Activated naive CD4-positive, alpha-beta T cell treated with anti-CD3 and anti-CD28 coated beads, Interleukin-2, amount 50 U/mL, for 24 hours (primary cell): ENCODE results near the gene GULP1.
"Not testable (repeated sequence)": the region's sequence is repeated elsewhere in the genome, so short reads cannot be mapped to it uniquely, and the experiment has no call there.

Experiments used
- H3K27ac Mint-ChIP-seq: one replicate; pipeline ENCODE4 v1.8.0; 2021; ENCODE audit warnings: mild to moderate bottlenecking, mixed read lengths
- H3K27me3 Mint-ChIP-seq: one replicate; pipeline ENCODE4 v1.8.0; 2021; ENCODE audit warnings: mixed read lengths
- H3K36me3 Mint-ChIP-seq: one replicate; pipeline ENCODE4 v1.8.0; 2021; ENCODE audit warnings: mixed read lengths
- H3K4me1 Mint-ChIP-seq: one replicate; pipeline ENCODE4 v1.8.0; 2021; ENCODE audit warnings: mixed read lengths
- H3K4me3 Mint-ChIP-seq: one replicate; pipeline ENCODE4 v1.8.0; 2021; ENCODE audit warnings: mild to moderate bottlenecking, mixed read lengths
- H3K9me3 Mint-ChIP-seq: one replicate; pipeline ENCODE4 v1.8.0; 2021; ENCODE audit warnings: mixed read lengths

The GULP1 gene

DNA sequence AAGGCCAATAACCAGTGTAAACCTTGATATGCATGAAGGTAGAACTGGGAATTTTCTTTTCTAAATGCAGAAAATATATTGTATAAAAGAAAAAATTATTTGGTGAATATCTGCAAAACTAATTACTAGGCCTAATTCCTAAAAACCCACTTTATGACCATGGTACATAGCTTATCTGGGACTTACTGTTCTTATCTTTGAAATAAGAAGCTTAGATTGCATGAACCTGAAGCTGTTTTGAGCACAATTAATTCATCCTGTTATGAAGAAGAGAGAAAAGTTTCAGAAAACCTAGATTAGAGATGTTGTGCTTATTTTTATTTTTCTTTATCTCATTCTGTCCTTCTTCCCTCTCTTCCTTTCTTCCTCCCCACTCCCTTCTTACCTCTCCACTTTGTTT, 235.0 kb downstream of the GULP1 start:
- H3K27me3 Mint-ChIP-seq: no peaks in the 10 kb centered on the region
- H3K4me3 Mint-ChIP-seq: no peak overlapping the region
- H3K4me1 Mint-ChIP-seq: no peaks in the 10 kb centered on the region
- H3K36me3 Mint-ChIP-seq: no peaks in the 10 kb centered on the region
- H3K27ac Mint-ChIP-seq: no peak overlapping the region
- no peaks in the 10 kb centered on the region for H3K9me3 Mint-ChIP-seq

DNA sequence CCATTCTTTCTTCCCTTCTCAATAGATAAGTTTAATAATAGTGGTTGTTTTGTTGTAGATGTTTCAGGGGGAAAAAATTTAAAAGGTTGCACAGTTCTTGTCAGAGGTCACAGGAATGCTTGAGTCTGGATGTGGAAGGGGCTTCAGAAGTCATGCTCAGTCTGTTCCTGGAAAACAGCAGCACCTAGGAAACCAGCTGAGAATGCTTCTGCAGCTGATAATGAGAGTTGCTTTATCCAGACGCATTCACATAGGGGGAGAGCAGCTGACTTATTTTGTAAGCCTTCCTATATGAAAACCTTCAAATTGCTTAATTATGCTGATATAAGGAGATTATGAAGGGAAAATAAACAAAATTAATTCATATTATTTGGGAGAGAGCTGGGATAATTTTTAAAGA, 235.5 kb downstream of the GULP1 start:
- Mint-ChIP-seq H3K4me3 (no peak overlapping the region), H3K9me3 (no peaks in the 10 kb centered on the region), H3K4me1 (no peaks in the 10 kb centered on the region), H3K27me3 (no peaks in the 10 kb centered on the region), H3K27ac (no peak overlapping the region), H3K36me3 (no peaks in the 10 kb centered on the region)

- Mint-ChIP-seq H3K9me3 (no peaks in the 10 kb centered on the region), H3K4me1 (no peaks in the 10 kb centered on the region), H3K27me3 (no peaks in the 10 kb centered on the region), H3K36me3 (no peaks in the 10 kb centered on the region), H3K27ac (no peak overlapping the region), H3K4me3 (no peak overlapping the region)
Observed at GRCh38 chr2:188527581-188527993, 235.9 kb downstream of the GULP1 start.

DNA sequence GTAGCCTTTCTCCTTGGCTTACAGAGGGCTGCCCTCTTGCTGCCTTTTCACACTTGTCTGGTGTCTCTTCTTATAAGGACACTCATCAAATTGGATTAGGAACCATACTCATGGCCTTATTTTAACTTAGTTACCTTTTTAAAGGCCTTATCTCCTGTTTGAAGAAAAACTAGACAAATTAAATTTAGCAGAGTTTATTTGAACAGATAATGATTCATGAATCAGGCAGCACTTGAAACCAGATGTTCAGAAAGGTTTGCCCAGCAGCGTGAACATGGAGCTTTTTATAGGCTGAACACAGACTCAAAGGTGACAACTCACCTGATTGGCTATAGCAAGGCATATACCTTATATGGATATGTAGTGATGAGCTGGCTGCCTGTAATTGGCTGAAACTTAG, 238.0 kb downstream of the GULP1 start:
- Mint-ChIP-seq H3K4me1 (no peaks in the 10 kb centered on the region), H3K27ac (no peak overlapping the region), H3K9me3 (no peaks in the 10 kb centered on the region), H3K36me3 (no peaks in the 10 kb centered on the region), H3K4me3 (no peak overlapping the region), H3K27me3 (no peaks in the 10 kb centered on the region)

DNA sequence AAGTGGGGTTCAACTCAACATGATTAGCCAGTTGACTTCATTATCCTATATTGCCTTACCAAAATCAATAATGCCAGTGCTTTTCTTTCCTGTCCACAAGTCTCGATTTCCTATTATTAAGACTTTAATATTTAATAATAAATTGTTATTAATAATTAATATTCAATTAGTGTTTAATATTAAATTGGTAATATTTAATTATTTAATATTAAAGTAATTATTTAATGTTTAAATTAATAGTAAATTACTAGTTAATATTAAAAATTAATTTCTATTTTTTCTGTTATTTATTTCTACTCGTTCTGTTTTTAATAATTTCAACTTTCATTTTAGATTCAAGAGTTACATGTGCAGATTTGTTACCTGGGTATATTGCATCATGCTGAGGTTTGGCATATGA, 243.2 kb downstream of the GULP1 start:
- H3K9me3 Mint-ChIP-seq: peaks cover 7% of the 10 kb centered on the region
- peaks cover 4% of the 10 kb centered on the region for H3K27me3 Mint-ChIP-seq
- no peaks in the 10 kb centered on the region for H3K36me3 Mint-ChIP-seq
- H3K4me1 Mint-ChIP-seq: no peaks in the 10 kb centered on the region
- H3K4me3 Mint-ChIP-seq: no peak overlapping the region
- H3K27ac Mint-ChIP-seq: no peak overlapping the region

DNA sequence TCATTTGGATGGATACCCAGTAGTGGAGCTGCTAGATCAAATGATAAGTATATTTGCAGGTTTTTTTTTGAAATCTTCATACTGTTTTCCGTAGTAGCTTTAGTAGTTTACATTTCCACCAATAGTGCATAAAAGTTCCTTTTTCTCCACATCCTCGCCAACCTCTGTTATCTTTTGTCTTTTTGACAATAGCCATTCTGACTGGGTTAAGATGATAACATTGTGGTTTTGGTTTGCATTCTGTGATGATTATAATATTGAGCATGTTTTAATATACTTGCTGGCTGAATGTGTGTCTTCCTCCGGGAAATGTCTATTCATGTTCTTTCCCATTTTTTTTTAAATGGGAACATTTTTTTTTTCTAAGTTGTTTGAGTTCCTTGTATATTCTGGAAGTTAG, 260.0 kb downstream of the GULP1 start:
- H3K4me3 Mint-ChIP-seq: no peak overlapping the region
- H3K4me1 Mint-ChIP-seq: no peaks in the 10 kb centered on the region
- no peaks in the 10 kb centered on the region for H3K36me3 Mint-ChIP-seq
- H3K27ac Mint-ChIP-seq: no peak overlapping the region
- no peaks in the 10 kb centered on the region for H3K9me3 Mint-ChIP-seq
- no peaks in the 10 kb centered on the region for H3K27me3 Mint-ChIP-seq

GRCh38 chr2:188557081-188557480, 265.4 kb downstream of the GULP1 start:
- H3K4me1 Mint-ChIP-seq: no peaks in the 10 kb centered on the region
- H3K36me3 Mint-ChIP-seq: no peaks in the 10 kb centered on the region
- H3K9me3 Mint-ChIP-seq: peaks cover 7% of the 10 kb centered on the region
- no peak overlapping the region for H3K27ac Mint-ChIP-seq
- no peak overlapping the region for H3K4me3 Mint-ChIP-seq
- no peaks in the 10 kb centered on the region for H3K27me3 Mint-ChIP-seq

DNA sequence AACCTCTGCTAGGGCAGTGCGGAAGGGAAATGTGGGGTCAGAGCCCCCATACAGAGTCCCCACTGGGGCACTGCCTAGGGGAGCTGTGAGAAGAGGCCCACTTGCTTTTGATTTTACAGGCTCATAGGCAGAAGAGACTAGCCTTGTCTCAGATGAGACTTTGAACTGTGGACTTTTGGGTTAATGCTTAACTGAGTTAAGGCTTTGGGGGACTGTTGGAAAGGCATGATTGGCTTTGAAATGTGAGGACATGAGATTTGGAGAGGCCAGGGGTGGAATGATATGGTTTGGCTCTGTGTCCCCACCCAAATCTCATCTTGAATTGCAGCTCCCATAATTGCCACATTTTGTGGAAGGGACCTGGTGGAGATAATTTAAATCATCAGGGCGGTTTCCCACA, 267.8 kb downstream of the GULP1 start:
- not testable (repeated sequence) for H3K36me3 Mint-ChIP-seq, H3K4me1 Mint-ChIP-seq, H3K4me3 Mint-ChIP-seq, H3K27me3 Mint-ChIP-seq, H3K9me3 Mint-ChIP-seq, H3K27ac Mint-ChIP-seq

DNA sequence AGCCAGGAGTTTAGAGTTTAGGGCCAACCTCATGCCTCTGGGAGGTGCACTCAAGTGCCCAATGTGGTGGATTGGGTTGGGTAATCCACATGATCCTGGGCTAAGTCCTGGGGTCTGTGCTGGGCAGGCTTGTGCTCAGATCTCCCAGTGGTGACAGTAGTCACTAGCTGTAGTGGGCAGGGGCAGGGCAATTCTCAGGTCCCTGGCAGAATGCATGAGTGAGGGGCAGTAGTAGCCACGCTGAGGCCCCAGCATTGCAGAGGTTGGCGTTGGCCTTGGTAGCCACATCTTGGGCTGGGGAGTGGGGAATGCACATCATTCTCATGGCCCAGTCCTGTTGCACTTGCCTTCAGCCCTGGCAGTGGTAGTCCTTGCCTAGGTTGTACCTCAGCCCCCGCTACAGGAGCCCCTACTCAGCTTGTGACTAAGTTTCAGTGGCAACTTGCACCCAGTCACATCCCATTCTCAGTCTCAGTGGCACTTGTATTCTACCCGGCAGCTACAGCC, 269.9 kb downstream of the GULP1 start:
- Mint-ChIP-seq H3K27ac (no peak overlapping the region), H3K4me3 (no peak overlapping the region), H3K9me3 (peaks cover 7% of the 10 kb centered on the region), H3K36me3 (no peaks in the 10 kb centered on the region), H3K4me1 (no peaks in the 10 kb centered on the region), H3K27me3 (no peaks in the 10 kb centered on the region)

- no peak overlapping the region for H3K27ac Mint-ChIP-seq
- H3K4me1 Mint-ChIP-seq: no peaks in the 10 kb centered on the region
- no peaks in the 10 kb centered on the region for H3K9me3 Mint-ChIP-seq
- H3K36me3 Mint-ChIP-seq: no peaks in the 10 kb centered on the region
- H3K27me3 Mint-ChIP-seq: no peaks in the 10 kb centered on the region
- no peak overlapping the region for H3K4me3 Mint-ChIP-seq
Observed at GRCh38 chr2:188569431-188570165, 277.9 kb downstream of the GULP1 start.

DNA sequence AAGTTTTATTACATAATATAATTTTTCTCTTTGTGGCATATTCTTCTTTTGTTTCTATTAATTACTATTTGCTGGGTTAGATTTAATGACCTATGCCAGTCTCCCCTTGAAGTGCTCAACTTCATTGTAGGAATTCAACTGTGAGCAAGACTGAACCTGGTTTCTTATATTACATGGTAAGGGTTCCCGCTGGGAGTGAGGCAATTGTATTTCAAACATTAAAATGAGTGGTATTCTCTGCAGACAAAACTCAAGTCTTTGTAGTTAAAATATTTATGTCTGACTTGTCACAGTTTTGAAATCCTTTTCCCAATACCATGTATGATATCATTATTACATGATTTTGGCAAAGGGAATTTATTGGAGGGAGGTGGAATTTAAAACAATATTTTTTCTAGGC, 278.7 kb downstream of the GULP1 start:
- Mint-ChIP-seq H3K9me3 (no peaks in the 10 kb centered on the region), H3K4me1 (no peaks in the 10 kb centered on the region), H3K27me3 (peaks cover 1% of the 10 kb centered on the region), H3K4me3 (no peak overlapping the region), H3K27ac (no peak overlapping the region), H3K36me3 (no peaks in the 10 kb centered on the region)

GRCh38 chr2:188571543-188572303, 280.0 kb downstream of the GULP1 start:
- Mint-ChIP-seq H3K4me1 (no peaks in the 10 kb centered on the region), H3K4me3 (no peak overlapping the region), H3K36me3 (no peaks in the 10 kb centered on the region), H3K27ac (no peak overlapping the region), H3K9me3 (no peaks in the 10 kb centered on the region), H3K27me3 (peaks cover 1% of the 10 kb centered on the region)

GRCh38 chr2:188572592-188572991, 280.9 kb downstream of the GULP1 start:
- Mint-ChIP-seq H3K27me3 (peaks cover 1% of the 10 kb centered on the region), H3K27ac (no peak overlapping the region), H3K4me1 (no peaks in the 10 kb centered on the region), H3K9me3 (no peaks in the 10 kb centered on the region), H3K36me3 (no peaks in the 10 kb centered on the region), H3K4me3 (no peak overlapping the region)

DNA sequence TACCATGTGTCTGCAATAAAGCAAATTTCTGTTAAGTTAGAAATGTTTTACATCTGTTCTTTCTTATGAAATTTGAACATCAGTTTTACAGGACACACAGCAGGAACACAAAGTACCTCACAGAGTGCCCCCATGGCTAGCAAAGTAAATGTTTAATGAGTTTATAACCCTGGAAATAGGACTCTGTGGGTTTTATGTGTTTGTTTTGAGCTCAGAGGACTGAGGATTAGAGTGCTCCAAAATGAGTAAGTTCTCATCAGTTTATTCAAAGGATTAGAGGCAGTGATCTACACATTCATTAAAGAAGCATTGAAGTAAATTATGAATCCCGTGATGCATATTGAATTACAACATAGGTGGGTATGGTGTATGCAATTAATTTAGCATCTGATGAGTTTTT, 281.8 kb downstream of the GULP1 start:
- Mint-ChIP-seq H3K9me3 (no peaks in the 10 kb centered on the region), H3K27ac (no peak overlapping the region), H3K36me3 (no peaks in the 10 kb centered on the region), H3K27me3 (peaks cover 1% of the 10 kb centered on the region), H3K4me3 (no peak overlapping the region), H3K4me1 (no peaks in the 10 kb centered on the region)

GRCh38 chr2:188576006-188576405, 284.3 kb downstream of the GULP1 start:
- H3K9me3 Mint-ChIP-seq: no peaks in the 10 kb centered on the region

DNA sequence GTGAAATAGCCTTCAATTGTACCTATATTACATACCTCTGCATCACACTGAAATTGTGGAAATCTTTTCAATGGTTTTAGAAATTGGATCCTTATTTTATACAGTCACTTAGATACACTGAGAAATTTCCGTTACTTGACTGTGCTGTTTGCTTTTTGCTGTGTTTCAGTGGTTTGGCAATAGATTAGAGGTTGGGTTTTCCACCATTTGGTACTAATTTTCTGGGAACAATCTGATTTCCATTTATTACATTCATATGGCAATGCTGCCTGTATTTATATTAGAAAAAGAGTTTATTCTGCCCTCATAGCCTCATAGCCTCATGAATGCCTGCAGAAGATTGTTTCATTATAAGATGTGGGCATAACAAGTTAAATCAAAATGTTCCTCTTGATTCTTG, 285.0 kb downstream of the GULP1 start:
- Mint-ChIP-seq H3K27ac (no peak overlapping the region), H3K36me3 (no peaks in the 10 kb centered on the region), H3K27me3 (peaks cover 1% of the 10 kb centered on the region), H3K4me1 (no peaks in the 10 kb centered on the region), H3K9me3 (no peaks in the 10 kb centered on the region), H3K4me3 (no peak overlapping the region)

More at GRCh38 chr2:188576006-188576405, 284.3 kb downstream of the GULP1 start:
- Mint-ChIP-seq H3K27me3 (peaks cover 1% of the 10 kb centered on the region), H3K4me3 (no peak overlapping the region), H3K4me1 (no peaks in the 10 kb centered on the region), H3K36me3 (no peaks in the 10 kb centered on the region), H3K27ac (no peak overlapping the region)
